HepG2 (cell line): ENCODE results near the gene DENND4B. TPM values are rescaled to one million over a fixed set of nuclear protein-coding genes. Genes with fewer than 3 reads are reported as not detected.

Source experiments
- CHCHD3 ChIP-seq: sonication (generic); formaldehyde crosslinking; IDR thresholded peaks from 2 replicates; pipeline ENCODE4 v1.8.0; 2022; ENCODE audit warnings: mild to moderate bottlenecking, missing genetic modification reagents, moderate library complexity
- FOXO4 ChIP-seq: sonication (generic); formaldehyde crosslinking; conservative IDR thresholded peaks from 2 replicates; pipeline ENCODE4 v1.8.1; 2023; ENCODE audit warnings: missing genetic modification reagents
- HOXA9 ChIP-seq: sonication (generic); formaldehyde crosslinking; IDR thresholded peaks from 2 replicates; pipeline ENCODE4 v1.8.1; 2022; ENCODE audit warnings: missing genetic modification reagents, mild to moderate bottlenecking, moderate library complexity, borderline replicate concordance
- NAIF1 ChIP-seq: sonication (generic); formaldehyde crosslinking; IDR thresholded peaks from 2 replicates; pipeline ENCODE4 v1.5.0; 2020; ENCODE audit warnings: mild to moderate bottlenecking, missing genetic modification reagents, borderline replicate concordance
- NKX3-1 ChIP-seq: sonication (generic); formaldehyde crosslinking; IDR thresholded peaks from 2 replicates; pipeline ENCODE4 v1.5.0; 2020; ENCODE audit warnings: missing genetic modification reagents
- PBX2 ChIP-seq: IDR thresholded peaks from 2 replicates; pipeline ENCODE4 v1.6.1; 2016; ENCODE audit warnings: control low read depth
- PHF21A ChIP-seq: sonication (generic); formaldehyde crosslinking; IDR thresholded peaks from 2 replicates; pipeline ENCODE4 v1.5.0; 2020; ENCODE audit warnings: mild to moderate bottlenecking, missing genetic modification reagents
- PLSCR1 ChIP-seq: sonication (generic); formaldehyde crosslinking; IDR thresholded peaks from 2 replicates; pipeline ENCODE4 v1.5.0; 2020; ENCODE audit warnings: missing genetic modification reagents, mild to moderate bottlenecking, borderline replicate concordance
- STAG1 ChIP-seq: sonication (generic); formaldehyde crosslinking; IDR thresholded peaks from 2 replicates; pipeline ENCODE4 v1.4.0; 2020; ENCODE audit warnings: missing genetic modification reagents
- ZBTB26 ChIP-seq: IDR thresholded peaks from 2 replicates; pipeline ENCODE4 v1.6.1; 2016; ENCODE audit warnings: missing compliant biosample characterization, missing genetic modification reagents, borderline replicate concordance
- ZBTB4 ChIP-seq: sonication (generic); formaldehyde crosslinking; IDR thresholded peaks from 2 replicates; pipeline ENCODE4 v1.4.0; 2020; ENCODE audit warnings: missing genetic modification reagents, mild to moderate bottlenecking, borderline replicate concordance
- ZBTB44 ChIP-seq: sonication (generic); formaldehyde crosslinking; IDR thresholded peaks from 2 replicates; pipeline ENCODE4 v1.4.0; 2020; ENCODE audit warnings: missing genetic modification reagents
- ZNF274 ChIP-seq: sonication (generic); formaldehyde crosslinking; IDR thresholded peaks from 2 replicates; pipeline ENCODE4 v1.5.1; 2020; ENCODE audit warnings: mild to moderate bottlenecking, missing genetic modification reagents
- ZNF292 ChIP-seq: sonication (generic); formaldehyde crosslinking; IDR thresholded peaks from 2 replicates; pipeline ENCODE4 v1.8.1; 2022; ENCODE audit warnings: mild to moderate bottlenecking, low read depth, missing genetic modification reagents, borderline replicate concordance
- ZNF414 ChIP-seq: sonication (generic); formaldehyde crosslinking; IDR thresholded peaks from 2 replicates; pipeline ENCODE4 v1.5.0; 2020; ENCODE audit warnings: missing genetic modification reagents
- ZNF614 ChIP-seq: IDR thresholded peaks from 2 replicates; pipeline ENCODE4 v1.6.1; 2018; ENCODE audit warnings: missing biosample characterization, missing genetic modification reagents, inconsistent platforms, borderline replicate concordance
- polyA plus RNA-seq, 8 experiments: library from polyadenylated mRNA; depleted of rRNA in 3 of 8; stranded (reverse) in 7 of 8; unstranded in 1 of 8; fragments of >200 nt; fragmentation: Illumina TruSeq in 4 of 8; extraction: Trizol in 4 of 8; gene quantifications; 2 replicates each; pipeline versions ENCODE4 v1.2.1 to v1.2.3, GENCODE V29; 2011 to 2016; ENCODE audit warnings: low read depth in 4 of 8, missing spikeins in 1 of 8, mixed read lengths in 1 of 8; ENCODE audit not compliant: insufficient read depth in 1 of 8
- total RNA-seq, 5 experiments: library from RNA; depleted of rRNA; stranded (reverse); fragments of >200 nt; fragmentation: Illumina TruSeq; extraction: Trizol; gene quantifications; 2 replicates each; pipeline ENCODE4 v1.2.3, GENCODE V29; 2016; ENCODE audit warnings: low read depth in 1 of 5

Gene DENND4B
- total and polyA plus RNA-seq, 2 of the 13 experiments (the other 11 are each of a cell fraction or from before 2014, with no cell fraction given), result 15.1 to 20.3 TPM

GRCh38 chr1:153922972-153923925 is 23.3 kb downstream of the DENND4B start, which contains the start of gene GATAD2B (continued):
- TF ChIP-seq ZBTB44 (CRISPR knock-in tag) (0 out of 2 replicates have a peak, but pooled peaks have one; percentile 20), ZNF292 (CRISPR knock-in tag) (no peak), ZBTB4 (CRISPR knock-in tag) (no peak), NAIF1 (CRISPR knock-in tag) (no peak), ZNF414 (CRISPR knock-in tag) (peak; percentile 71; the same call in 1 of the 2 replicates), NKX3-1 (no peak), PHF21A (CRISPR knock-in tag) (peak; percentile 77; the same call in 1 of the 2 replicates), PBX2 (CRISPR knock-in tag) (peak; percentile 98), FOXO4 (no peak), PLSCR1 (no peak), HOXA9 (CRISPR knock-in tag) (no peak), ZNF614 (CRISPR knock-in tag) (0 out of 2 replicates have a peak, but pooled peaks have one; percentile 54), ZBTB26 (CRISPR knock-in tag) (no peak), STAG1 (CRISPR knock-in tag) (peak; percentile 4; the same call in 1 of the 2 replicates), CHCHD3 (CRISPR knock-in tag) (no peak), ZNF274 (CRISPR knock-in tag) (peak; percentile 41; the same call in 1 of the 2 replicates)
